Measurements from ENCODE around the gene DCLRE1B. TPM values are rescaled to one million over a fixed set of nuclear protein-coding genes. Genes with fewer than 3 reads are reported as not detected.

The DCLRE1B gene
- polyA plus RNA-seq, 1 donor from 2014 or later: 7.3 TPM

DNA sequence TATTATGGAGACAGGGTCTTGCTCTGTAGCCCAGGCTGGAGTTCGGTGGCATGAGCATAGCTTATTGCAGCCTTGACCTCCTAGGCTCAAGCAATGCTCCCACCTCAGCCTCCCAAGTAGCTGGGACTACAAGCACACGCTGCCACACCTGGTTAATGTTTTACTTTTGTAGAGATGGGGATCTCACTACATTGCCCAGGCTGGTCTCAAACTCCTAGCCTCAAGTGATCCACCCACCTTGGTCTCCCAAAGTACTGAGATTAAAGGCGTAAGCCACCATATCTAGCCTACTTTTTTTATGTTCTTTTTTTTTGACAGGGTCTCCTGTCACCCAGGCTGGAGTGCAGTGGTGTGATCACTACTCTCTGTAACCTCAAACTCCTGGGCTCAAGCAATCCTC is 11.9 kb upstream of the DCLRE1B start:
- Histone ChIP-seq H3K79me2 (replicated peaks; ENCODE audit: insufficient read depth, low read length) (no peaks in the 10 kb centered on the region), H2AFZ (ENCODE audit: low read depth, low read length) (no peak overlapping the region), H3K27me3 (ENCODE audit: insufficient read depth, low read depth, low read length) (no peaks in the 10 kb centered on the region), H3K27ac (ENCODE audit: low read length) (no peak overlapping the region), H3K9me2 (ENCODE audit: insufficient read depth, low read length) (no peaks in the 10 kb centered on the region), H3K36me3 (ENCODE audit: insufficient read depth, low read length) (peaks cover 13% of the 10 kb centered on the region), H3K9me3 (ENCODE audit: low read length) (no peaks in the 10 kb centered on the region), H3F3A (ENCODE audit: insufficient read depth, low read length, poor library complexity, severe bottlenecking) (no peaks in the 10 kb centered on the region), H3K4me3 (ENCODE audit: low read length) (no peak overlapping the region), H4K20me1 (ENCODE audit: insufficient read depth) (no peaks in the 10 kb centered on the region), H3K4me2 (ENCODE audit: low read length) (no peak overlapping the region), H3K9ac (ENCODE audit: low read length) (no peak overlapping the region)
- no peak for TF ChIP-seq TAF1 (IDR thresholded peaks at IDR 0.05; ENCODE audit: low read depth)
- no peak for TF ChIP-seq EZH2 (IDR thresholded peaks at IDR 0.05; ENCODE audit: borderline replicate concordance, insufficient read depth, low read length, poor library complexity, severe bottlenecking)
- TF ChIP-seq SMC3 (conservative IDR thresholded peaks at IDR 0.05; ENCODE audit: poor library complexity): no peak
- TF ChIP-seq, protein P1, sequence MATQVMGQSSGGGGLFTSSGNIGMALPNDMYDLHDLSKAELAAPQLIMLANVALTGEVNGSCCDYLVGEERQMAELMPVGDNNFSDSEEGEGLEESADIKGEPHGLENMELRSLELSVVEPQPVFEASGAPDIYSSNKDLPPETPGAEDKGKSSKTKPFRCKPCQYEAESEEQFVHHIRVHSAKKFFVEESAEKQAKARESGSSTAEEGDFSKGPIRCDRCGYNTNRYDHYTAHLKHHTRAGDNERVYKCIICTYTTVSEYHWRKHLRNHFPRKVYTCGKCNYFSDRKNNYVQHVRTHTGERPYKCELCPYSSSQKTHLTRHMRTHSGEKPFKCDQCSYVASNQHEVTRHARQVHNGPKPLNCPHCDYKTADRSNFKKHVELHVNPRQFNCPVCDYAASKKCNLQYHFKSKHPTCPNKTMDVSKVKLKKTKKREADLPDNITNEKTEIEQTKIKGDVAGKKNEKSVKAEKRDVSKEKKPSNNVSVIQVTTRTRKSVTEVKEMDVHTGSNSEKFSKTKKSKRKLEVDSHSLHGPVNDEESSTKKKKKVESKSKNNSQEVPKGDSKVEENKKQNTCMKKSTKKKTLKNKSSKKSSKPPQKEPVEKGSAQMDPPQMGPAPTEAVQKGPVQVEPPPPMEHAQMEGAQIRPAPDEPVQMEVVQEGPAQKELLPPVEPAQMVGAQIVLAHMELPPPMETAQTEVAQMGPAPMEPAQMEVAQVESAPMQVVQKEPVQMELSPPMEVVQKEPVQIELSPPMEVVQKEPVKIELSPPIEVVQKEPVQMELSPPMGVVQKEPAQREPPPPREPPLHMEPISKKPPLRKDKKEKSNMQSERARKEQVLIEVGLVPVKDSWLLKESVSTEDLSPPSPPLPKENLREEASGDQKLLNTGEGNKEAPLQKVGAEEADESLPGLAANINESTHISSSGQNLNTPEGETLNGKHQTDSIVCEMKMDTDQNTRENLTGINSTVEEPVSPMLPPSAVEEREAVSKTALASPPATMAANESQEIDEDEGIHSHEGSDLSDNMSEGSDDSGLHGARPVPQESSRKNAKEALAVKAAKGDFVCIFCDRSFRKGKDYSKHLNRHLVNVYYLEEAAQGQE (IDR thresholded peaks at IDR 0.05; ENCODE audit: borderline replicate concordance): no peak
- TF ChIP-seq, protein P2, sequence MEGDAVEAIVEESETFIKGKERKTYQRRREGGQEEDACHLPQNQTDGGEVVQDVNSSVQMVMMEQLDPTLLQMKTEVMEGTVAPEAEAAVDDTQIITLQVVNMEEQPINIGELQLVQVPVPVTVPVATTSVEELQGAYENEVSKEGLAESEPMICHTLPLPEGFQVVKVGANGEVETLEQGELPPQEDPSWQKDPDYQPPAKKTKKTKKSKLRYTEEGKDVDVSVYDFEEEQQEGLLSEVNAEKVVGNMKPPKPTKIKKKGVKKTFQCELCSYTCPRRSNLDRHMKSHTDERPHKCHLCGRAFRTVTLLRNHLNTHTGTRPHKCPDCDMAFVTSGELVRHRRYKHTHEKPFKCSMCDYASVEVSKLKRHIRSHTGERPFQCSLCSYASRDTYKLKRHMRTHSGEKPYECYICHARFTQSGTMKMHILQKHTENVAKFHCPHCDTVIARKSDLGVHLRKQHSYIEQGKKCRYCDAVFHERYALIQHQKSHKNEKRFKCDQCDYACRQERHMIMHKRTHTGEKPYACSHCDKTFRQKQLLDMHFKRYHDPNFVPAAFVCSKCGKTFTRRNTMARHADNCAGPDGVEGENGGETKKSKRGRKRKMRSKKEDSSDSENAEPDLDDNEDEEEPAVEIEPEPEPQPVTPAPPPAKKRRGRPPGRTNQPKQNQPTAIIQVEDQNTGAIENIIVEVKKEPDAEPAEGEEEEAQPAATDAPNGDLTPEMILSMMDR (IDR thresholded peaks at IDR 0.05; ENCODE audit: poor library complexity, severe bottlenecking): no peak
- TF ChIP-seq EP300 (conservative IDR thresholded peaks at IDR 0.05; ENCODE audit: poor library complexity, severe bottlenecking): no peak
- no peak for TF ChIP-seq MXI1 (conservative IDR thresholded peaks at IDR 0.05; ENCODE audit: poor library complexity, severe bottlenecking)
- TF ChIP-seq POLR2AphosphoS5 (IDR thresholded peaks at IDR 0.05): no peak
- TF ChIP-seq RAD21 (conservative IDR thresholded peaks at IDR 0.05): no peak

DNA sequence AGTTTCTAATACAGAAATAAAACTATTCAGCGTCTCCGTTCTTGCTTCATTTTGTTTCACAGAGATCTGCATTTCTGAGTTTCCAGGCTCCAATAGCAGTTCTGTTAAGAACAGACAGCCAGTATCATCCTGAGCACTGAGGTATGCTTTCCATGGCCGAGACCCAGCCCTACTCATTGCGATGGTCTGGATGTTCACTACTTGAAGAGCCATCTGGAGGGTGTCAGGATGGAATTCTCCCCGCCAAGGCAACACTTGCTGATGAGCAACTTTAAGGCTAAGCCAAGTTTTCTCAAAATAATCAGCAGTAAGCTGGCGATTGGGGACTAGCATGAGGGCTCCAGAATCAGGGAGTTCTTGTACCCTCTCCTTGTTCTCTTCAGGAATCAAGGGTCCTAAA is 10.0 kb upstream of the DCLRE1B start:
- Histone ChIP-seq H3K9me3 (ENCODE audit: low read length) (no peaks in the 10 kb centered on the region), H3K79me2 (replicated peaks; ENCODE audit: insufficient read depth, low read length) (no peaks in the 10 kb centered on the region), H3K9ac (ENCODE audit: low read length) (no peak overlapping the region), H4K20me1 (ENCODE audit: insufficient read depth) (no peaks in the 10 kb centered on the region), H3K9me2 (ENCODE audit: insufficient read depth, low read length) (no peaks in the 10 kb centered on the region), H3K4me2 (ENCODE audit: low read length) (no peak overlapping the region), H3K4me3 (ENCODE audit: low read length) (no peak overlapping the region), H3K36me3 (ENCODE audit: insufficient read depth, low read length) (peaks cover 13% of the 10 kb centered on the region), H3F3A (ENCODE audit: insufficient read depth, low read length, poor library complexity, severe bottlenecking) (no peaks in the 10 kb centered on the region), H2AFZ (ENCODE audit: low read depth, low read length) (no peak overlapping the region), H3K27me3 (ENCODE audit: insufficient read depth, low read depth, low read length) (no peaks in the 10 kb centered on the region), H3K27ac (ENCODE audit: low read length) (no peak overlapping the region)
- TF ChIP-seq, protein P2 (IDR thresholded peaks at IDR 0.05; ENCODE audit: poor library complexity, severe bottlenecking): no peak
- TF ChIP-seq MXI1 (conservative IDR thresholded peaks at IDR 0.05; ENCODE audit: poor library complexity, severe bottlenecking): no peak
- no peak for TF ChIP-seq EZH2 (IDR thresholded peaks at IDR 0.05; ENCODE audit: borderline replicate concordance, insufficient read depth, low read length, poor library complexity, severe bottlenecking)
- no peak for TF ChIP-seq RAD21 (conservative IDR thresholded peaks at IDR 0.05)
